Nucleus accumbens (tissue), 56 donors: ENCODE results near the gene GIMAP8.

ENCODE experiments used
- DNase-seq, 56 donors: peaks; one replicate each; lab custom pipeline; 2025; lab: John Stamatoyannopoulos, UW

The GIMAP8 gene

DNA sequence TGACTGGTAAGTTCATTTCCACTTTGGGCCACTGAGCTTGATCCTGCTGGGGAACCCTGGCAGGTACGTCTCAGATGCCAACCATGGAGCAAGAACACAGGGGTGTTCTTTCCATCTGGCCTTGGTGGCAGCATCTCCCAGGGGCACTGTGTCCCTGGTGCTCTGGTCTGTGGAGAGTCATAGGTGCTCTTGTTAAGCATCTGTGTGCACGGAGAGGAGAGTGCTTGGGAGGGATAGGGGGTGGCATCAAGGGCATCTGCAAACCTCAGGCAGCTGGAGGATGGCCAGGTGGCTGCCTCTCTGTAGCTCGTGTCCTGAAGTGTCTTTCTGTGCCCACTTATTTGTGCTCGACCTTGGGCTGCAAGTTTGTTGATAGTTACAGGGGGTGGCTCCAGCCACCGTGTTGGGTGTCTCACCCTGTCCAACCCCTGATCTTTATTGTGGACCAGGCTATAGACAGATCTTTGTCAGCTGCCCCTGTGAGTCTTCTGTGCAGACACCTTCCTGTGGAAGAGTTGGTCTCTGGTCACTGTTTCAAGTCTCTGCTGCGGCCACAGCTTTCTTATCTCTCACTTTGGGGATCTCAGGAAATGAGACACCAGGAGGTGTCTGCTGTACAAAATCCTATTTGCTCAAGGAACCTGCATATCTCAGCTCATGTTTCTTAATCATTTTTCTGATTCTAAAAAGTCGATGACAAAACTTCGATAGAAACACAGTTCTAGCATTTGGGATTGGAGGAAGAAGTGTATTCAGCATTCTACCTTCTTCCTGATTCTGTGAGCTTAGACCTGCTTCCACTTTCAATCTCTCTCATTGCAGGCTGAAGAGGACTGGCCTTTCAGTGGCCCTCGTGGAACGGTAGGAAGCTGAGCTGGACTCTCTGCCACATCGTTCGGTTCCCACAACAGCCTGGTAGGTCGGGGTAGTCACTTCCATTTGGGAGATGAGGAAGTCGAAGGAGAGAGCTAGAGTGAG is 17.2 kb upstream of the GIMAP8 start:
- peak in 1 of 56 donors; percentile 25 for DNase-seq

DNA sequence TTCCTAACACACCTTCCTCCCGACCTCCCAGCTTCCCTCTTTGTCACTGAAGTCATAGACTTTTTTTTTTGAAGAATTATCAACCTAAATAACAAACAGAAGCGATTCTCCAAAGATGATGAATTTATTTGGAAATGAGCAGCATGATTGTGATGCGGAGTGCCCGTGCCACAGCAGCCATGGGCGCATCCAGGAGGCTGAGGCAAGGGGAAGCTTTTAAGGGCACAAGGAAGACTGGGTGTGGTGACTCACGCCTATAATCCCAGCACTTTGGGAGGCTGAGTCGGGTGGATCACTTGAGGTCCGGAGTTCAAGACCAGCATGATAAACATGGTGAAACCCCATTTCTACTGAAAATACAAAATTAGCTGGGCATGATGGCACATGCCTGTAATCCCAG is 16.2 kb upstream of the GIMAP8 start:
- DNase-seq = no peak

DNA sequence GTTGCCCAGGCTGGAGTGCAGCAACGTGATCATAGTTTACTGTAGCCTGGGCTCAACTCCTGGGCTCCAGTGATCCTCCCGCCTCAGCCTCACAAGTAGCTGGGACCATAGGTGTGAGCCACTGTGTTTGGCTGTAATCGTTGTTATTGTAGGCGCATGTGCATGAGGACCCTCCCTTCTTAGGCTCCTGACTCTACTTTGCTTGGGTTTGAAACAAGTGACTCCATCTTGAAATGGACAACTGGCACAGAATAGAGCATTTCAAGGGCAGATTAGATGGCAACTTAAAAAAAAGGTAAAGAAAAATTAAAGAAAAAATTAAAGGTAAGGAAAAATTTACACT is 15.4 kb upstream of the GIMAP8 start:
- DNase-seq = no peak

DNA sequence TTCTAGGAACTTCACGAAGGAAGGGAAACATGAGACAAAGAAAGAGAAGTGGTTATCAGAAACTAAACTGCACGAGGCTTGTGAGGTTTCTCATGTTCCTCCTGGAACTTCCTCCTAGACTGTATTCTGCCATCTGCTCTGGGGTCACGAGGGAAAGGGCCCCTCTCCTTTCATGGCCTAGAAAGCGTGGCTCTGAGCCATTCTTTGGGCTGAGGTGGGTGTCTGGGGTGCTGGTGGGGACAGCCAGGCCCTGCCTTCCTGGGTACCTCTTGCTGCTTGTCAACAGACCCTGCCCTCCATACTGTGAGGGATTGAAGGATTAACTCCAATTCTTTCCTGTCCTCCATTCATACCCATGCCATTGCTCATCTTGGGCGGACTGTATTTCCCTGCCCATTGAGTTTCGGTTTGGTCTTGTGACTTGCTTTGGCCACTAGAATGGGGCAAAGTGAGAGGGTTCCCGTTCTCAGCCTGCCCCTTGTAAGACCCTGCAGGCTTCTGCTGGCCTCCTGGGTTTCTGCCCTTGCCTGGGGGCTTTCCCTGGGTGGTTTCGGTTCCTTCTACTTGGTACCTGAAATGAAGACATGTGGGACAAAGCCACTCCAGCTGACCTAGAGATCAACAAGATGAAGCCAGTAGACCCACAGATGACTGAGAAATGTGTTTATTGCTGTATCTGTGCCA is 14.9 kb upstream of the GIMAP8 start:
- DNase-seq = peak in 8 of 56 donors; percentile 8 to 29 (median 25)

DNA sequence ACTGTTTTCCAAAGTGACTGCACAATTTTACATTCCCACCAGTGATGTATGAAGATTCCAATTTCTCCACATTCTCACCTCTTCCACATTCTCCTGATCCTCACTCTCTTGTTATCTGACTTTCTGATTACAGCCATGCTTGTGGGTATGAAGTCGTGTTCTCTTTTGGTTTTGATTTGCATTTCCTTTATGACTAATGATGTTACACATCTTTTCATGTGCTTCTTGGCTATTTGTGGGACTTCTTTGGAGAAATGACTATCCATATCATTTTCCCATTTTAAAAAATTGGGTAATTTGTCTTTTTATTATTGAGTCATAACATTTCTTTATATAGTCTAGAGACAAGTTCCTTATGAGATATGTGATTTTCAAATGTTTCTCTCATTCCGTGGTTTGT is 10.5 kb upstream of the GIMAP8 start:
- DNase-seq = no peak

DNA sequence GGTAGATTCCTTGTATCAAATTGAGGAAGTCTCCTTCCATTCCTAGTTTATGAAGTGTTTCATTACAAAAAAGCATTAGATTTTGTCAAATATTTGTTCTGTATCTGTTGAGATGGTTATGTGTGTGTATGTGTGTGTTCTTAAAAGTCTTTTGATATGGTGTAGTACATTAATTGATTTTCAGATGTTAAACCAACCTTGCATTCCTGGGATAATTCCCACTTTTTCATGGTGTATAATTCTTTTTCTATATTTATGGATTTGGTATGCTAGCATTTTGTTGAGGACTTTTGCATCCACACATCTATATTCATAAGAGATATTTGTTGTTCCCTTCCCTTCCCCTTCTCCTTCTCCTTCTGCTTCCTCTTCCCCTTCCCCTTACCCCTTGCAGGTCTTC is 8.9 kb upstream of the GIMAP8 start:
- no peak for DNase-seq

DNA sequence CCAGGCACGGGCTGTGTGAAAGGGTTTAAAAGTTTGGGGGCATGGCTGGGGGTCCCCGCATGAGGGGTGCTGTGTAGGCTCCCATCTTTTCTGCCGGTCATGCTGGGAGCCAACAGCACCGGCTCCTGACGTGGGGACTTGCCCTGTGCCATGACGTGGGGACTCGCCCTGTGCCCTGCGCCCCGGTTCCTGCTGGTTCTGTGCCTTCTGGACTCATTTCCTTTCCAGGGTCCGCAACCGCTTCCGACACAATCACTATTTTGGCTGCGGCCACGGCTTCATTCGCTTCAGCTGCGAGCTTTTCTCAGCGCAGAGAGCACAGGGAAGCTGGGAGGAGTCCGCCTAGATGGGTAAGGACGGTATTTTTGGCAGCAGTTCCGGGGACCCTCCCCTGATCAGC is 7.6 kb upstream of the GIMAP8 start:
- no peak for DNase-seq

DNA sequence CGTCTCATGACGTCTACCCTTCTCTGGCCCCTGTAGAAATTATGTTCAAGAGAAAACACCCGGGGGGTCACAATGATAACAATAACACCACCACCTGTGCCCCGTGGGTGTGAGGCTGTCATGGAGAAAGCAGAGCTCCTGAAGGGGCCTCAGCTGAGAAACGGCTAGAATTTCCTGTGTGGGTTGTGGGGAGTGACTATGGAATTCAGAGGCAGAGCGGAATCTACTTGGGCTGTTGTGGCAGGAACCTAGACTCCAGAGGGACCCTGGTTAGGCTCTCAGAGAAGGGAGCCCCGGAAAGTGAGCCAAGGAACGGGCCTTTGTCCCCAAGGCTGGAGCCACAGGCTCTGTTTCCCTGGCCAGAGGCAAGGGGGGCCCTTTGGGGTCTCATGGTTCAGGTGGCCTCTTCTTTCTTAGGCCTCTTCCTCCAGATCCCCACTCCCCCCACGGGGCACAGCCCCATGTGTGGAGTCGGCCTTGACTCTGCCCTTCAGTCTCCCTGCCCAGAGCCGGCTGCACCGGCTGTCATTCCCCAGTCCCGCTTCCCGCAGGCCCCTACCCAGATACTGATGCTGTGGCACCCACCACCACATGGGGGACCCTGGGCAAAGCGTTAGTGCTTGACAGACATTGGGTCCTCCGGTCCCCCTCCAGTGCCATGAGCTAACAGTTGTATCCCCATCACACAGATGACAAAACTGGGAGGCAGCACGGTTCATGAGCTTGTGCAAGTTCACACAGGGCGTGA is 6.5 kb upstream of the GIMAP8 start:
- no peak for DNase-seq

DNA sequence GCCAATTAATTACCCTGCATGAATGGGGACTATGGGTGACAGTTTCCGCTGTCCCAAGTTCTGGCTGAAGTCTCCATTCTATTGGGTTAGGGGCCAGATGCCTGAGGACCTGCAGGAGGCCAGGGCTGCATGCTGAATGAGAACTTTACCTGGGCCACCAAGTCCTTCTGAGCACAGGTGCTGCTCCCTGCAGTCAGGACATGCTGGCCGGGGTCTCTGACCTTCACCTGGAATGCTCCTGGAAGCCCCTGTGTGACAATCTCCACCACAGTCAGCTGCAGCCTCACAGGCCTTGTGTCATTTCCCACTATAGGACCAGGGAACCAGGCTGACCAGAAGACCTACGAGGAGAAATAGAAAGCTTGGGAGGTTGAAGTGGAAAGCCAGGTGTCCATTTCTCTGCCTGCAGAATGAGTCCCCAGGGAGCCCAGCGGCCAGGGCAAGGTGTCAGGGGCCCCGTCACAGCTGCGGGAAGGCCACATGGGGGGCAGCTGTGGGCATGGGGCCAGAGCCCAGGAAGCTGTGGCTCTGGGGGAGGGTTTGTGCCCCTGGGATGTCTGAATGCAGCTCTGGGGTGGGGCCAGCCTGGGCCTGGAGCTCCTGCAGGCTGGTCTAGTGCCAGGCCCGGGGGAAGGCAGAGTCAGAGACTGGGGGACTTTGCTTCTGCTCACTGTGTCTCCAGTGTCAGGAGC is 5.6 kb upstream of the GIMAP8 start:
- no peak for DNase-seq

DNA sequence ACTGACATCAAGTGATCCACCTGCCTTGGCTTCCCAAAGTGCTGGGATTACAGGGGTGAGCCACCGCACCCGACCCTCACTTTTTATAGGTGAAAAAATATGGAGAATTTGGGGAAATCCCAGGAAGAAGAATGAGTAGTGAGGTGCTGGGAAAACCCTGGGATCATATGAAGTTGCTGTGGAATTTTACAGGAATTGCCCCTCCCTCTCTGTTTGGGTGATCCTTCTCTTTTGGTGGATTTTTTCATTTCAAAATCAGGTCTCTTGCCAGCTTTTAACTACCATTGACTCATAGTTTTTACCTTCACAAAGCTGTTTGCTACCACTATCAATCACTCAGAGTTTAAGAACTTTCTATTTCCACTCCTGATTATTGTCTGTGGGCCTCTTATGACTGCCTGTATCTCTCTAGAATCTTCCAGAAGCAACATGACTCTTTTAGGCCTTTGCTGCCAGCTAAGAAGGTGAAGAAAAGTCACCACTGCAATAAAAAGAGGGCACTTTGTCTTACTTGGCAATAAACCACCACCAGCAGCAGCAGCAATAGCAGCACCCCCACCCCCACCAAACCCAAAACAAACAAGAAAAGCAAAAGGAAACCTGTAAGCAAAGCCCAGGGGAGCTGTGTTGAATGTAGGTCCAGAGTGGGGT is 4.0 kb upstream of the GIMAP8 start:
- DNase-seq = no peak

DNA sequence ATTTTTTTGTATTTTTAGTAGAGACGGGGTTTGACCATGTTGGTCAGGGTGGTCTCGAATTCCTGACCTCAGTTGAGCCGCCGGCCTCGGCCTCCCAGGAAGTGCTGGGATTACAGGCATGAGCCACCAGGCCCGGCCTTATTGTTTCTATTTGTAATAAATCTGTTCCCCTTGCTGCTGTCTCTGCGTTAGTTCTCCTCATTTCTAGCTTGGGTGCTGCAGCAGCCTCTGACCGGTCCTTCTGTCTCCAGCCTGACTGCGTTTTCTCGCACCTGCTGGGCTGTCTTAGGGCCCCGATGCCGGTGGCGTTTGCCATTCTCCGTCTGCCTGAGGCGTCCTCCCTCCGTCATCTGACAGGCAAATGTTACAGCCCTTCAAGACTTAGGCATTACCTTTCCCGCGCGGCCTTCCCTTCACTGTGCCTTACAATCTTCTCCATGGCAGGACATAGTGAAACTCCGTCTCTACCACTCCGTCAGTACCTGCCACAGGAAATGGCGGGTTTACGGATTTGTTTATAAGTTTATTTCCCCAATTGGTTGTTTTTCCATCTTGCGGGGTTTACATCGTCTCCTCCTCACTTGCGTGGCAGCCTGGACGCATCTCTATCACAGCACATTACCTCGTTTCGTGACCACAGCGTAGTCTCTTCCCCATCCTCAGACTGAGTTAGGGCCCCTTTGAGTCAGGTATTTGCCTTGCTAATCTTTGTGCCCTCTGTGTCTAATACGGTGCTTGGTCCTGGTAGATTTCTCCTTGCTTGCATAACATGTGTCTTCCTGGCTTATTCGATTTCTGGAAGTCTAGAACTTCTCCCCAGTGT is 2.3 kb upstream of the GIMAP8 start:
- no peak for DNase-seq

DNA sequence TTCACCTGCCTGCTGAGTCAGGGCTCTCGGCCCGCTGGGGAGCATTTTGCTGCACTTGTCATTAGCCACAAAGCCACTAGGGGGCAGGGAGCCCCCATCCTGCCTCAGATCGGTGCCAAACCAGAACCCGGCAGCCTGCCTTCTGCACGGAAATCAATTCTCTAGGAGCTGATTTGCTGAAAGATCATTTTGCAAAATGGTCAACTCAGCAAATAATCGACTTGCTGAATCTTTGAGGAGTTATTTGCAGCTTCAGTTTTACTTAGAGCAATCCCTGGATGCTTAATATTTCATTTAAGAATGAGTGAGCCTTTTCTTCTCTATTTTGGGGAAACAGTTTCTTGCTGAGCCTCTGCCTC is 1.7 kb upstream of the GIMAP8 start:
- peak in 48 of 56 donors; percentile 10 to 86 (median 48) for DNase-seq

DNA sequence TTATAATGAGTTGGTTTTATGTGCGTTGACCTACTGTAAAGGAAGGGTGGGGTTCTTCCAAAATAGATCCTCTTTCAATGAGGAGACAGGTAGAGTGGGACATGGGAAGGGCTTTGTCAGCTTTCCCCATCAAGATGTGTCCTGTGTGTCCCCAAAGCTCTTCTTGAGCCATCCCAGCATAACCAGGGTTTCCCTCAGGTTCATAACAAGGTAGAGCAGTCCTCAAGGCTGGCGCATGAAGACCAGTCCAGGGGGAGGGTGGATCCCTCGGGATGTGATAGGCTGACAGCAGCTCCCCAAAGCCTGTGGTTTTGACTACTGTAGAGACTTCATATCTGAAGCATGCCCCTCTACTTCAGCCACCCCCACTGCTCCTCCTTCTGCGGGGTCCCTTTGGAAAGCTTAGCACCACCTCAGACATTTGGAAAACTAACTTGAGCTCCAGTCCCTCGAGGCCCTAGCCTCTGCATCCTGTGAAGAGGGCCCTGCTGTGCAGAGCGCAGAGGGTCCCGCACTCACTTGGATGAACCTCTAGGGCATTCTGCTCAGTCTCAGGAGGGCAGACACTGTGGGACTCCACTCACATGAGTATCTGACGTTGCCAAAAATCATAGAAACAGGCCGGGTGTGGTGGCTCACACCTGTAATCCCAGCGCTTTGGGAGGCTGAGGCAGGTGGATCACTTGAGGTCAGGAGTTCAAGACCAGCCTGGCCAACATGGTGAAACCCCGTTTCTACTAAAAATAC is 1.1 kb upstream of the GIMAP8 start:
- DNase-seq = no peak

DNA sequence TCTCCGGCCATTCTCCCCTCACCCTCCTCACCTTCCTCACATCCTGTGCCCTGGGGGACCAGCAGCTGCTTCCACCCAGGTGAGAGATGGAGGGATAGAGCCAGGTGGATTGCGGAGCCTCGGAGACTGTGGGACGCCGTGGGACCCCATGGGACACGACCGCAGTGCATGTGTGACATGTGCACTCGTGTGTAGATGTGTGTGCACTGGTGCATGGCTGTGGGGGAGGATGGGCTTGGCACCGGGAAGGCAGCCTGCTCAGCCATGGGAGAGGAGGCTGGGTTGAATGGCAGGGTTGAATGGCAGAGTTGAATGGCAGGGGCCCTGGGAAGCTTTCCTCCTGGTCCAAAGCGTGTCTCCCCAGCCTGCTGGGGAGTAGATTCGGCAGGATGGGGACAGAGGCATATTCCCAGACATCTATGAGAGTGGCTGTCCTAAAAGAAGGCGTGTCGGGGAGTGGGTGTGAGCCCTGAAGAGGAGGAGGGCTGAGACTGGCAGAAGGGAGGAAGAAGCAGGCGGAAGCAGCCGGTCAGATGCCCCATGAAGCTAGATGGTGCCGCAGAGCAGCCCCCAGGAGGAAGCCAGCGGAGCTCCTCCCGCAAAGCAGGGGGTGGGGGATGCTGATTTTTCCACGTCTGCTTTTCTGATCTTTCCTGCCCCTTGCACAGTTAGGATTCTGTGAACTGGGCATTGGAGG is 815 bp downstream of the GIMAP8 start:
- peak in 12 of 56 donors; percentile 7 to 49 (median 19) for DNase-seq

DNA sequence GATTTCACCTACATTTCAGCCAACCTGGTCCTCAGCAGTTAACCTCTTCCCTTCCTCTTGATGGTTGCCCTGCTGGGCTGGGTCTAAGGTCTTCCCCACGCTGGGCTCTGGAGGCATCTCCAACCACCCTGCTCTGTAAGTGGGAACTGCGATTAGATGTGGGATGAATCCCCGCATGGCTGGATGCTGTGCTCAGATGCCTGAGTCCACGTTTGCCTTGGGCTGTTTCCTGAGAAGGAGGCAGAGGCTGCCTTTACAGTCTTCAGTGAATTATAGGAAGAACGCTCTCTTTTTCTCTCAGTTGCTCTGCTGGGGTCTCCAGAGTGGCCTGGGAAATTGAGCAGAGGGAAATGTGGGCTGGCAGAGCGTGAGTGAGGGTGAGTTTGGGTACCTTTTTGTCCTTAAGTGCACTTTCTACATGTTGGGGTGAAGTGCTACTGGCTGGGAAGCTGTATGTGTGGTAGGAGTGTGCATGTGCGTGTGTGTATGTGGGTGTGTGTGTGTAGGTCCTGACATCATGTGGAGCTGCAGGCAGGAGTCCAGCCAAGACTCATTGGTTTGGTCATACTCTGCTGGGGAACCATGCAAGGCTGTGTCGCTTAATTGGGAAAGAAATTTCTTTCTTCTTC is 1.5 kb downstream of the GIMAP8 start:
- no peak for DNase-seq

DNA sequence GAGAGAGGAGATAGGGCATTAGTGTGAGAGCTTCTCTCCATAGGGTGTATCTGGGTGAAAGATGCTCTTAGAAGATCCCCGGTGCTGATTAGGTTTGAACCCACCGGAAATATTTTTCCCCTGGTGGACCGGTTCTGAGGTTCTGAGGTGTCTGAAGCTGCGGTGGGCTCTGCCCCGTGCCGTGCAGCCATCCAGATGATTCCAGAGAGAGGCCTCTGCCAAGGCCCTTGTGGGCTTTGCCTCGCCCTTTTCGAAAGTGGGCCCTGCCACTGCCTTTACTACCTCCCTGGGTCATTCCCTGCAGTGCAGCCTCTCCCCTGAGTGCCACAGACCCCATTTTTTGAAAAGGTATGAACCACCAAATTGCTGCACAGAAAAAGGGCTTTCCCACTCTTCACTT is 2.8 kb downstream of the GIMAP8 start:
- DNase-seq = no peak

DNA sequence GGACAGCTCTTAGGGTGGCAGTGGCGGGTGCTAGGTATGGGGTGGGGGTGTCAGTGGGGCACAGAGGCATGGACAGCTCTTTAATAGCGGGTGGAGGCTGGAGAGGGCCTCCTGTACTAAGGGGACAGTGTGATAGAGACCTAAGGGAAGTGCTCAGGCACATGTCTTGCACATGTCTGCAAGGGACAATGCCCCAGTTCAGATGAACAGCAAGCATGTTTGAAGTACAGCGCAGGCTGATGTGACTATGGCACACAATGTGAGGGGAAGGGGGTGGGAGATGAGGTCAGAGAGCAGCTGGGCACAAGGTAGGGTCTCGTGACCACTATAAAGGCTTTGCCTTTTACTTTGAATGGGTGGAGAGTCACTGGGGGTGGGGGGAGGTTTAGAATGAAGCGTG is 3.5 kb downstream of the GIMAP8 start:
- DNase-seq = no peak
